IgD-negative memory B cell (primary cell): ENCODE data around the gene MYO1H. TPM values are rescaled to one million over a fixed set of nuclear protein-coding genes. Genes with fewer than 3 reads are reported as not detected.

Experiments used
- H3K27ac Mint-ChIP-seq, 3 donors: one replicate each; pipeline ENCODE4 v1.8.0; 2020 to 2022; ENCODE audit warnings: mild to moderate bottlenecking in 3 of 3, mixed read lengths in 3 of 3, moderate library complexity in 1 of 3
- H3K27me3 Mint-ChIP-seq: one replicate; pipeline ENCODE4 v1.8.0; 2021; ENCODE audit warnings: mixed read lengths
- H3K36me3 Mint-ChIP-seq: one replicate; pipeline ENCODE4 v1.8.0; 2020; ENCODE audit warnings: mild to moderate bottlenecking, mixed read lengths
- H3K4me1 Mint-ChIP-seq, 3 donors: one replicate each; pipeline ENCODE4 v1.8.0; 2020 to 2022; ENCODE audit warnings: mixed read lengths in 3 of 3, mild to moderate bottlenecking in 1 of 3
- H3K4me3 Mint-ChIP-seq, 4 donors: one replicate each; pipeline ENCODE4 v1.8.0; 2020 to 2022; ENCODE audit warnings: mild to moderate bottlenecking in 4 of 4, mixed read lengths in 4 of 4, moderate library complexity in 3 of 4
- H3K9me3 Mint-ChIP-seq, 3 donors: one replicate each; pipeline ENCODE4 v1.8.0; 2020 to 2021; ENCODE audit warnings: mixed read lengths in 3 of 3, mild to moderate bottlenecking in 1 of 3
- polyA plus RNA-seq: library from polyadenylated mRNA; unstranded; fragments of 300-500 nt; fragmentation: Illumina TruSeq; gene quantifications from one replicate; pipeline ENCODE4 v1.2.3, GENCODE V29; 2021

Gene MYO1H
- polyA plus RNA-seq, 1 donor from 2014 or later, result not detected

DNA sequence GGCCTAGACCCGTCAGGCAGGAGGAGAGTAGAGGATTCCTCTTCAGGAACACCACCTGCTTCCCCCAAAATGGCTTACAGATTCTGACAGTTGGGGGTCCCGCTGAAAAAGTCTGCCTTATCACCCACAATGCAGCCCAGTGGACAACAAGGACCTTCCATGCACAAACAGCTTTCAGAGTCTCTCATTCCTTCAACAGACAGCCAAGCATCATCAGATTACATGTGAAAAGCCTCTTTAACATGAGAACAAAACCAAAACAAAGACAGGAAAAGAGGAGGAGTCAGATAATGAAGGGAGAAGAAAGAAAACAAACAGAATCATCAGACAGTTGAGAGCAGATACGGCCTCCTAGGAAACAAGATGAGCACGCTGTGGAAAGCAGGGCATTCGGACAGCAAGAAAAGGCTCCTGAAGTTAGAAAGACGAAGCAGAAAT, 111.1 kb downstream of the MYO1H start:
- peaks cover 5% of the 10 kb centered on the region for H3K36me3 Mint-ChIP-seq
- H3K9me3 Mint-ChIP-seq, result no peaks in the 10 kb centered on the region
- no peak overlapping the region for H3K4me3 Mint-ChIP-seq
- no peaks in the 10 kb centered on the region for H3K27me3 Mint-ChIP-seq
- H3K4me1 Mint-ChIP-seq, result peaks cover 12 to 19% (median 12%) of the 10 kb centered on the region in 3 donors
- H3K27ac Mint-ChIP-seq, result peak overlapping the region in 1 of 3 donors; percentile 4

DNA sequence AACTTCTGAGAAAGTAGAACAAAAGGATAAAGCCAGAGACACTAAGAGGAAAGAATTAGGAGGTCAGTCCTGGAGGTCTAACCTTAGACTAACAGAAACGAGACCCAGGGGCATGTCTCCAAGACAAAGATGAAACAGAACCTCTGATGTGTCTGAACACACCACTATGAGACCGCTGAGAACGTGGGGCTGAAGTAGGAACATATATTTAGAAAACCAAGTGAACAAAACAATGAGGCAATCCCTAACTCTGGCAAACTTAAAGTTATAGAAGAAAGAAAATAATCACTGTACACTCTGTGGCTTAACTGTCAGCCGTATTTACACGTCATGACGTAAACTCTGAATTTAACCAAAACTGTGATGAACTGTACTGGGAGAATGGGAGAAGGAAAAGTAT, 111.5 kb downstream of the MYO1H start:
- Mint-ChIP-seq H3K4me3 (no peak overlapping the region), H3K9me3 (no peaks in the 10 kb centered on the region), H3K27me3 (no peaks in the 10 kb centered on the region), H3K27ac (no peak overlapping the region), H3K4me1 (peaks cover 12 to 20% (median 15%) of the 10 kb centered on the region in 3 donors), H3K36me3 (peaks cover 5% of the 10 kb centered on the region)

DNA sequence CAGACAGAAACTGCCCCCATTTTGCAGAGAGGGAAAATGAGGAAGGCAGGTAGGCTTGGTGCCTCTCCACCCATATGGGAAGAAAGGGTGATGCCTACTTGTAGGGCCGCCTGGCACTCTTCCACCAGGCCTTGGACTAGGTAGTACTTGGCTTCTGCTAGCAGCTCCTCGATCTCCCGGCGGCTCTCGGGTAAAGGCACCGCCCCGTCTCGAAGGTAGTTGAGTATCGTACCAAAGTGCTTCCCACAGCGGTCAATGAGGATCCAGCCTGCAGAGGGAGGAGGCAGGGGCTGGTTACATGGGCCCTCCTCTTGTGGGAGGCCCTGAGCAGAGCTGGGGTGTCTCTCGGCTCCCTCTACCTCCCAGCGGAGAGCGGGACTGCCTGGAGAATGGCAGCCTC, 112.8 kb downstream of the MYO1H start:
- Mint-ChIP-seq H3K4me1 (peaks cover 12 to 29% (median 28%) of the 10 kb centered on the region in 3 donors), H3K36me3 (peaks cover 5% of the 10 kb centered on the region), H3K27me3 (no peaks in the 10 kb centered on the region), H3K4me3 (no peak overlapping the region), H3K9me3 (no peaks in the 10 kb centered on the region), H3K27ac (peak overlapping the region in 1 of 3 donors; percentile 15)

DNA sequence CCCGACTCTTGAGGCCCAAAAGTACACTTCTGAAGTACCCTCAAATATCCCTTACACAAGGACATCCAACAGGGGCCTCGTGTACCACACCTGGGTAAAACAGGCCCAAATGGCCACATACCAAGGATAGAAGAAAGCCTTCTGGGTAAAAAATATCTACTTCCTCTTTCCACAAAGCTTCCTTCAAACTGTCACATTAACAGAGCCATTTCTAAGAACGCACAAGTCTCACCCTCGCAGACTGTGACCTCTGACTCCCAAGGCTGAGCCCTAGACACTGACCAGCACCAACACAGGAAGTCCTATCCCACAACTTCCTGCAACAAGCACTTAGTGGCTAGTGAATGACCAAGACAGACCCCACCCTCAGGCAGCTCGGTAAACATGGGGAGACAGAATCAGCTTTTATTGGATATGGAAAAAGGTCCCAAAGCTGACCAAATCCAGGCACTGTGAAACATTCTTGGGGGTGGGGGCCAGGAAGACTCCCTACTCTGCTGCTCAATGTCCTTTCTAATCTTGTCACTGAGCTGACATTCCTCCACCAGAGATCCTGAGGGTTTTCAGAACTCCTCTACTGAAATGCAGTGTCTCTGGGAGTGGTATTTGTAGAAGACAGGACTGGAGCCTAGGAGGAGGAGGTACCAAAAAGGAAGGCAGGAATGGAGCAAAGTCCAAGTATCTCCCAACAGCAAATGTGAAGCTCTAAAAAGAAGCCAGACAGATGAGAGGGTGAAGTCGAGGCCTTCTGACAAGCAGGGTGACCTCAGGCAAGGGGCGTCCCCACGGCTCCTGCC, 113.5 kb downstream of the MYO1H start:
- peaks cover 12 to 31% (median 30%) of the 10 kb centered on the region in 3 donors for H3K4me1 Mint-ChIP-seq
- H3K27ac Mint-ChIP-seq, result peak overlapping the region; percentile 10 to 88 (median 15)
- no peak overlapping the region for H3K4me3 Mint-ChIP-seq
- no peaks in the 10 kb centered on the region for H3K27me3 Mint-ChIP-seq
- H3K9me3 Mint-ChIP-seq, result no peaks in the 10 kb centered on the region
- H3K36me3 Mint-ChIP-seq, result peaks cover 5% of the 10 kb centered on the region

DNA sequence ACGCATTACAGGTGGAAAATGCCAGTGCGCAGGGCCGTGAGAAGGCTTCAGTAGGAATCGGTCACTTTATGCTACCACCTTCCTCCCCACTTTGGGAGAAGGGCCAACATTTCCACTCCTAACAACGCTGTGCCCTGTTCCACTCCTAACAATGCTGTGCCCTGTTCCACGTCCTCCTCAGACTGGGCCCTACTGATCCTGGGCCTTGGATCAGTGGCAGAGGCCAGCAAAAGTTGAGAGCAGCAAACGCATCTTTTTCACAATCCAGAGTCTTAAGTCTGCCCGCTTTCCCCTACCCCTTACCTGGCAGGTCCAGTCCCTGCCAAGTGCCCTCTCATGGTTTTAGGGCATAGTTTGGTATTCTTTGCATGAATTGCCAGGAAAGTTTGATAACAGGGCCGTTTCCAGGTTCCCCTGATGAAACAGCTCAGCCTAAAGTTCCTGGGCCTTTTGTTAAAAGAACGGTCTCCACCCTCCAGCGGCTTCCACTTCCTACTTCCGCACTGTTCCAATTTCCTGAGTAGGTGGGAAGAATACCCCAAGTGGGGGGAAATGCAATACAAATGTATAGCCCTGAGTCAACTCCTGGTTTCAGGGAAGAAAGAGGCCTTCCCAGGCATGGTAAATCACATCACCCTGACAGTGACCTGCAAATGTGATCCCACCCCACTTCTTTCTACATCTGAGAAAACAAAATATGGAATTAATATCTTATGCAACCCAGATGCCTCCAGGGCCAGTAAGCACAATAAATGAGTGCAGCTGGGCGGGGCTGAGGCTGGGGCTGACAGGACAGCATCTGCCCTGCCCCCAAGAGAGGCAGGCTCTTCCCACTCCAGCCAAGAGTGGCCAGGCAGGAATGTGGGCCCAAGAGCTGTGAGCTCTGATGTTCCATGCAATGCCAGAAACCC, 114.4 kb downstream of the MYO1H start:
- Mint-ChIP-seq H3K9me3 (no peaks in the 10 kb centered on the region), H3K36me3 (peaks cover 5% of the 10 kb centered on the region), H3K4me3 (peak overlapping the region in 2 of 4 donors; percentile 47 to 73), H3K4me1 (peaks cover 12 to 31% (median 30%) of the 10 kb centered on the region in 3 donors), H3K27ac (peak overlapping the region in 1 of 3 donors; percentile 85), H3K27me3 (no peaks in the 10 kb centered on the region)

DNA sequence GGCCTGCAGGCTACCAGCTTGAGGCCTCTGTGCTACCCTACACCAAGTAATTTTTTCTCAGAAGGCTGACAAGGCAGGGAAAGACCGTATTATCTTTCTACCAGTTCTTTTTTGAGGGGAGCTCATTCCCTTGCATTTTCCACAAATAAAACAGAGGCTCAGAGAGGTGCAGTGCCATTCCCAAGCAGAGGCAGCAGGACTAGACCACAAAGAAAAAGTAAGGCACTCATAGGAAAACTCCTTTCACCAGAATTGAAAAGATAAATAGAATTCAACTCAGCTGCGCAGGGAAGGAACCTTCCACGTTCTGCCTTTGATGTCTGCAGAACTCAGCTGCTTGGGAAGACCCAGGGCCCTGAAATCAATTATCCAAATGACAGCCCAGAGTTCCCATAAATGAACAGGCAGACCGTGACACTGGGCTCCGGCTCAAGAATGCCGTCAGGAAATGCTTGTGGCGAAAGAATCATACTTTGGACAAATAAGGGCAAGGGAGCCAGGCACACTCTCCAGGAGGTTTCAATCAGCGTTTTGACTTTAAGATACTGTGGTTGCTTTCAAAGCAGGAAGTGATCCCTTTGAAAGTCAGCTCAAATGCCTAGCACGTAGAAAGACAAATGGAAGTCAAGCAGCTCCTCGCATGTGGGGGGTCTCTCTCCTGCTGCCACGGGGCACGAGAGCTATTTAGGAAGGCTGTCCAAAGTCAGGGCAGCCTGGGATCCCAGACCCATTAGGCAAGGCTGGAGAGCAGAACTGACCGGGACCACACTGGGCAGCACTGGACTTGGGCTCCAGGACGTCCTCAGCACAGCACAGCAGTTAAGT, 115.4 kb downstream of the MYO1H start:
- peak overlapping the region in 1 of 3 donors; percentile 58 for H3K27ac Mint-ChIP-seq
- peaks cover 5% of the 10 kb centered on the region for H3K36me3 Mint-ChIP-seq
- H3K27me3 Mint-ChIP-seq, result no peaks in the 10 kb centered on the region
- H3K9me3 Mint-ChIP-seq, result no peaks in the 10 kb centered on the region
- H3K4me1 Mint-ChIP-seq, result peaks cover 12 to 31% (median 30%) of the 10 kb centered on the region in 3 donors
- peak overlapping the region in 1 of 4 donors; percentile 21 for H3K4me3 Mint-ChIP-seq

DNA sequence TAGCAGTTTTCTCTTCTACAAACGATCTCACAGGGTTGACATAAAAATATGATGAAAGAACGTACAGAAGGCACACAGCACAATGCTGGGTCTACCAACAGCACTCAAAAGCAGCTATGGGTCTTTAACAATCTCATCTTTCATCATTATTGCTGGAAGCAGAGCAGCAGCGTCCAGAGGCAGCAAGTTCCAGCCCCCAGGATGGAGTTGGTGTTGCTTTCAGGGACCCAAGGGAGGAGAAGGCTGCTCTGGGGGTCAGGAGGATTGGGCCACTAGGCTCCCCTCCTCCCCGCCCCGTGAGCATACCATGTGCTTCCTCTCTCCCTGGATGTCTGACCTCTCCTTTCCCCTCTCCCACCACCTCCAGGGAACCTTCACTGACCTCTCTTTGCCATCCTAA, 116.1 kb downstream of the MYO1H start:
- H3K4me1 Mint-ChIP-seq, result peaks cover 12 to 31% (median 28%) of the 10 kb centered on the region in 3 donors
- peaks cover 5% of the 10 kb centered on the region for H3K36me3 Mint-ChIP-seq
- peak overlapping the region in 1 of 3 donors; percentile 58 for H3K27ac Mint-ChIP-seq

DNA sequence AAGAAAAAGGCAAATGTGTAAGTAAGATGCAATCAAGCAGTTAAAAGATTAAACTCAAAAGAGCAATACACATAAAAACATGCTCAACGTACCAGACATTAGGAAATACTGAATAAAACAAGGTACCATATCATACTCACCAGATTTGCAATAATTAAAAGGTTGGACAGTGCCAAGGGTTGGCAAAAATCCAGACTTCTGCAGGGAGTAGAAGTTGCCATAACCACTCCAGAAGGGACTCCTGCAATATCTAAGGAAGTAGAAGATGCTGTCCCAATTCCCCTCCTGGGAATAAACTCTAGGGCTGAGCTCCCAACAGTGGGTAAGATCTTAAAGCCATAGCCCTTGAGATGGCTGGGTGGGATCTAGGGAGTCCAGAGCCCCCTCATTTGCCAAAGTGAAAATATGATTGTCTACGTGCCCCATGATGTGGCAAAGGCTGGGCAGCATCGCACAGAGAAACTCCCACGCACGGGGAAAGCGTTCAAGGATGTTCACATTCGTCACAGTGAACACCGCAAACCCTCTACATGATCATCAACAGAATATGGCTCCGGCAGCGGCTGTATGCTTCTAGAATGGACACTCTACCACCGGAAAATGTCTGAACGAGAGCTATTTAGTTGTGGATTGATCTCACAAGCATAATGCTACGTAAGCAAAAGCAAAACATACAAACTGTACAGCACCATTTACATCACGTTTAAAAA, 117.1 kb downstream of the MYO1H start:
- Mint-ChIP-seq H3K4me3 (no peak overlapping the region), H3K27ac (peak overlapping the region in 1 of 3 donors; percentile 43), H3K27me3 (no peaks in the 10 kb centered on the region), H3K9me3 (no peaks in the 10 kb centered on the region), H3K4me1 (peaks cover 7 to 31% (median 26%) of the 10 kb centered on the region in 3 donors), H3K36me3 (no peaks in the 10 kb centered on the region)

More for the DNA sequence above, 116.1 kb downstream of the MYO1H start:
- Mint-ChIP-seq H3K9me3 (no peaks in the 10 kb centered on the region), H3K27me3 (no peaks in the 10 kb centered on the region), H3K4me3 (no peak overlapping the region)

DNA sequence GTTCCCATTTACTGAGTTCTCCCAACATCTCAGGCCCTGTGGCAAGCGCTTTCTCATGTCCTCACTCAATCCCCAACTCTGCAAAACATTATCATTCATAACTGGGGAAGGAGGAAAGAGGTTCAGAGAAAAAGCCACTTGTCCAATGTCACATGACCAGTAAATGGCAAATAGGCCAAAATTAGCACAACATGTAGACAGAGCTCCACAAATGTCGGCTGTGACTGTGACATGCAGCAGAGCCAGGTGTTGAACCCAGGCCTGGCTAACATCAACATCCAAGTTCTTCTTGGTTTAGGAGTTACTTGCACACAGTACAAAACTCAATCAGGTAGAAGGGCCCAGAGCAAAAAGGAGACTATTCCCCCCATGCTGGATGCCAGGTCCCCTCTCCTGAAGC, 118.6 kb downstream of the MYO1H start:
- no peak overlapping the region for H3K4me3 Mint-ChIP-seq
- H3K27me3 Mint-ChIP-seq, result no peaks in the 10 kb centered on the region
- no peaks in the 10 kb centered on the region for H3K9me3 Mint-ChIP-seq
- H3K36me3 Mint-ChIP-seq, result no peaks in the 10 kb centered on the region
- H3K27ac Mint-ChIP-seq, result peak overlapping the region in 1 of 3 donors; percentile 16
- H3K4me1 Mint-ChIP-seq, result peaks cover 2 to 36% (median 21%) of the 10 kb centered on the region in 3 donors

DNA sequence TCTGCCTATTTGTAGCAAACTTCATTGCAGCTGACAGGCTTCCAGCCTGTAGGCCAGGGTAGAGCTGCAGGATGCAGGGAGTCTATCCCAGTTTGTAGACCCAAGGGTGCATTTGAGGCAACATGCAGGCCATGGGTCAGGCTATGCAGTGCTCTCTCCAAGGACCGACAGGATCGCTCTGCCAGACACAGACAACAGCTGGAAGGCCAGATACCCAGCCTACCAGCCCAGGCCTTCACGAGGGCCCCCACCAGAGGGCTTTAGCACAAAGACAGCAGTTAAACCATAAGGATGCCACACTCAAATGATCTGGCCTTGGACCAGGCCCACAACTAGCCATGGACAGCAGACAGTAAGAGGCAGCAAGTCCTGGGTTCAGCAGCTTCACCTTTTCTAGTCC, 119.1 kb downstream of the MYO1H start:
- H3K4me1 Mint-ChIP-seq, result peaks cover 0 to 33% (median 18%) of the 10 kb centered on the region in 3 donors
- H3K4me3 Mint-ChIP-seq, result no peak overlapping the region
- H3K9me3 Mint-ChIP-seq, result no peaks in the 10 kb centered on the region
- H3K27me3 Mint-ChIP-seq, result no peaks in the 10 kb centered on the region
- H3K27ac Mint-ChIP-seq, result no peak overlapping the region
- no peaks in the 10 kb centered on the region for H3K36me3 Mint-ChIP-seq

DNA sequence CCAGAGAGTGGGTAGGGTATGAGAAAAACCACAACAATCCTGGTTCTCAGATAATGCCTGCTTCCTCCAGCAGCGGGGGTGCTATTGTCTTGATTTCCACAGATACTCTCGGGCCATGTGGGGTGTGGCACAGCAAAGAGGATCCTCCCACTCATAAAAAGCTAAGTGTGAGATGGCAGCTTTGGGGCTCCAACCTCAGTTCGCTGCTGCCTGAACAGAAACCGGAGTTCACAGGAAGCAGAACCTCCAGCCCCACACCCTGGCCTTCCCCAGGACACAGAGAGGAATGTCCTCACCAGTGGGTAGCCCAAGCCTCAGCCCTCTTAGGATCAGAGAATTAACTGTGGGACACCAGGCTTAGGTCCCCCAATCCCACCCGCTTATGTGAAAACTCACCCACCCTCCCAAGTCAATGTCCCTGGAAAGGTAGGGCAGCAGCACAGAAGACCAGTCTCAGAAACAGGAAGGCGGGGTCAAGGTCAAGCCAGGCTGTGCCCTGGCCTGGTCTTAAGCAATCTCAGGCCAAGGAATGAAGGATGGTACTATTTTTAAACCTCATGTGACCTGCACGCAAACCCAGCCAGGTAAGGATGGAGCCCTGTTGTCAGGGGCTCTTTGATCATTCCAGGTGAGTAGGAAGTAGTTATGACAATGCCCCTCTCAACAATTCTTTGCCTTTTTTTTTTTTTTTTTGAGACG, 120.4 kb downstream of the MYO1H start:
- Mint-ChIP-seq H3K4me3 (no peak overlapping the region), H3K27me3 (no peaks in the 10 kb centered on the region), H3K27ac (no peak overlapping the region), H3K36me3 (no peaks in the 10 kb centered on the region), H3K9me3 (no peaks in the 10 kb centered on the region), H3K4me1 (peaks cover 0 to 27% (median 18%) of the 10 kb centered on the region in 3 donors)

DNA sequence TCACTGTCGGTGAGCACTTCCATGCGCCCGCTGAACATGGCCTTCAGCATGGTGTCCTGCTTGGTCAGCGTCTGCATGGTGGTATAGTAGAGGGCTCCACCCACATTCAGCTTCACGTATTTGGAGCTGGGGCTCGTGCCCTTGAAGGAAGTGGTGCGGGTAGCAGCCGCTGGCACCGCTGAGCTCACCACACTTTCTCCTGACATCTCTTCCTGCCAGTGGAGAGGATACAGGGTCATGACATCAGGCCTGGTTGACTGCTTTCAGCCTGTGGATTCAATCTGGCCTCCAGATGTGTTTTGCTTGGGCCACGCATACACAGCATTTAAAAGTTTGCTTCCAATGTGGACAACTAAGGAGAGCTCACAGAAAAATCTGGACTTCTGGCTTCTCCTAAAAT, 121.8 kb downstream of the MYO1H start:
- Mint-ChIP-seq H3K4me3 (no peak overlapping the region), H3K27ac (peak overlapping the region in 1 of 3 donors; percentile 84)

DNA sequence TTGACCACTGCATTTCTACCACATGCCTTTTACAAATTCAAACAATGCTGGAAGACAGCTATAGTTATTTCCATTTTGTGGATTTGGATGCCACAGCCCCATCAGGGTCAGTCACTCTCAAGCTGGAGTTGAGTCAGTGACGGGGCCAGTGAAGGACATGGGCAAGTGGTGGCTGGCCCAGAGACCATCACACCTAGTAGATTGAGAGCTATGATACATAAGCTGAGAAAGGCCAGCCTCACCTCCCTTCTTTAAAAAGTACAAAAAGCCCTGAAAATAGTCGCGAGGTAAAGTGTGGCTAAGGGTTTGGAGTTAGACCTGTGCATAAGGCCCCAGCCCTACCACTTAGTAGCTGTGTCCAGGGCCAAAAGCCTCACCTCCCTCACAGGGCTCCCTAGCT, 125.3 kb downstream of the MYO1H start:
- peaks cover 17 to 27% (median 24%) of the 10 kb centered on the region in 3 donors for H3K4me1 Mint-ChIP-seq
- H3K27me3 Mint-ChIP-seq, result no peaks in the 10 kb centered on the region
- no peak overlapping the region for H3K27ac Mint-ChIP-seq

More for the DNA sequence above, 121.8 kb downstream of the MYO1H start:
- Mint-ChIP-seq H3K9me3 (no peaks in the 10 kb centered on the region), H3K27me3 (no peaks in the 10 kb centered on the region), H3K36me3 (no peaks in the 10 kb centered on the region), H3K4me1 (peaks cover under 1 to 18% (median 15%) of the 10 kb centered on the region in 3 donors)

More for the DNA sequence above, 125.3 kb downstream of the MYO1H start:
- Mint-ChIP-seq H3K9me3 (no peaks in the 10 kb centered on the region), H3K36me3 (no peaks in the 10 kb centered on the region), H3K4me3 (peak overlapping the region in 1 of 4 donors; percentile 14)
